Activated gamma-delta T cell (primary cell): Measurements from ENCODE around the gene ABCC3.

Source experiments
- DNase-seq: peaks from one replicate; lab custom pipeline; 2025; lab: John Stamatoyannopoulos, UW

ABCC3 gene

GRCh38 chr17:50627036-50627781, 7.5 kb upstream of the ABCC3 start:
- no peak for DNase-seq

GRCh38 chr17:50627782-50628601, 6.7 kb upstream of the ABCC3 start:
- DNase-seq: no peak

DNA sequence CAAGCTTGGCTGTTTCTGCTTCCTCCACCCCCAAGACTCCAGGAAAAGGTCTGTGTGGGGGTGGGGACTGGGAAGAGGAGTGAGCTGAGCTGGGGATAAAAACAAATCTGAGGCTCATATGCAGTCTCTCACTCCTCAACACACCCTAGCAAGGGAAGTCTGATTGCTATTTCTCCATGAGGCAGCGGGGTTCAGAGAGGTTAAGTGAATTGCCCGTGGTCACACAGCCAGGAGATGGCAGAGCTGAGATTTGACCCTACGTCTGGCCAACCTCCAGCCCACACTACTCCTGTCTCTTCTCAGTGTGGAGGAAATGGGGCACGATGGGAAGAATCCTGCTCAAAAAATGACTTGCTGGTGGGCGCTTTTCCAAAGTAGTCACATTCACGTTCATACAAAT, 4.8 kb upstream of the ABCC3 start:
- DNase-seq: no peak

GRCh38 chr17:50630524-50631194, 4.0 kb upstream of the ABCC3 start:
- no peak for DNase-seq

DNA sequence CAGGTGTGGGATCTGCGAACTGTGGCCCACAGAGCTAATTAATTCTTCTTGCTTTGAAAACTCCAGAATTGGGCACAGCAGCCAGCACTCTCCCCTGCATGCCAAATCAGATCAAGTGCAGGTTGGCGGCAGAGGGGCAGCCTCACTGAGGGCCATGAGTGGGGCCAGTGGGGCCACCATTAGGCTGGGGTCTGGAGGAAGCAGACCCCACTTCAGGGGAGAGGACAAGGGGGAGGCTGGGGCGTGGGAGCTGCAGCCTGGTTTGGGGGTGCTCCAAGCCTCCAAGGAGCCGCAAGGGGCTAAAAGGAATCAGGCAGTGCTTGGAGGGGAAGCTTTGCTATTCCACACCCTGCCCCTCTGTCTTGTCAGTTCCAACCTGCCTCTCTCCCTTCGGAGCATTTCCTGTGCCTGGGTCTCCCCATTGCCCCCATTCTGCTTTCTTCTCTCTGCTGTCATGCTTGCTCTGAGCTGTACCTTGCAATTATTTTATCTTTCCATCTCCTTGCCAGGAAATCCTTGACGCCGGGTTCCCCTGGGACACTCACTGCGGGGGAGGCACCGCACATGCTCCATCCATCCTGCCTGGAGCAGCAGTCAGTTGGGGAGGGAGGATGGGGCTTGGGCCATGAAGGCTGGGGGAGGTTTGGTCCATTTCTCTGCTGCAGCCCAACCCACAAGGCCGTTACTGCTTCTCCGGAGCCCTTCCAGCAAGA, 3.3 kb upstream of the ABCC3 start:
- DNase-seq: no peak

DNA sequence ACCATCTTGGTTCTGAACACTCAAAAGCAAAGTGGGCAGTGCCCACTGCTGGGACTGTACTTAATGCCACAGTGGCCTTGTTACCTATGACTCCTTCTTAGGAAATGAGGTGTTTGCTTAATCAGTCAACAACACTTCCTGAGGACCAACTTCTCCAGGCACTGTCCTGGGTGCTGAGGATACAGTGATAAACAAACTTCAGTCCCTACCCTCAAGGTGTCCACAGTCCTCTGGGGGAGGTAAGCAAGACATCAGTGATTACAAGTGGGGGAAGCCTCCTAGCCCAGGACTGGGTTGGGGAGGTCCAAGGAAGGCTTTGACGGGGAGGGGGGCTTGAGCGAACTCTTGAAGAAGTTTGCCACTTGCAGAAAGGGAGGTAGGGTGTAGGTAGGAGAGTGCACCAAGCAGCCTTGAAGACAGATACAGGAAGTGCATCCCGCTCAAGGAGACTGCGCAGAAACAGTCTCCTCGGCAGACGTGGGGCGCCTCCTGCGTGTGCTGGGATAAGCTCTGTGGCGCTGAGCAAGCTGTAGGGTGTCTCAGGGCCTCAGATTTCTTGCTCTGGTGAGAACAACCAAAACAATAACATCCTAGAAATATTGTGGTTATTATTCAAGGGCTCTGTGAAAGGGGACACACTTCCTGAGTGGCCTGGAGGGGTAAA, 2.6 kb upstream of the ABCC3 start:
- no peak for DNase-seq

- no peak for DNase-seq
Measured at GRCh38 chr17:50632637-50633036, 2.0 kb upstream of the ABCC3 start.

- no peak for DNase-seq
Measured at GRCh38 chr17:50633683-50634082, 998 bp upstream of the ABCC3 start.

GRCh38 chr17:50634915-50635731, 442 bp downstream of the ABCC3 start:
- DNase-seq: no peak

GRCh38 chr17:50635732-50635981, 976 bp downstream of the ABCC3 start:
- no peak for DNase-seq

GRCh38 chr17:50635982-50636803, 1.5 kb downstream of the ABCC3 start:
- DNase-seq: no peak

DNA sequence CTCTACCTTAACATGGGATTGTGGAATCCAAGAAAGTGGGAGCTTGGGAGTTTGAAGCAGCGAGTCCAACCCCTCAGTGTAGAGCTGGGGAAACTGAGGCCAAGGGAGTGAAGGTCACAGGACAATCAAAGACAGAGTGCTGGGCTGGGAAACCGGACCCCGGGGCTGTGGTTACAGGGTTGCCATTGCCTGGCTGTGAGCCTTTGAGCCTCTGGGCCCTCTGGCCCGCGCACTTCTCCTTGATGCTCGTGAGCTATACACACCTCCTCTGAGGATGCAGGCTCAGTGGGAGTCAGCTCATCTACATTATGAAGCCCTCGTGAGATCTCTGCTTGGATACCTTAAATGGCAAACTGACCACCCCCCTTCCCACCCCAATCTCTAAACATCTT, 2.1 kb downstream of the ABCC3 start:
- DNase-seq: no peak

DNA sequence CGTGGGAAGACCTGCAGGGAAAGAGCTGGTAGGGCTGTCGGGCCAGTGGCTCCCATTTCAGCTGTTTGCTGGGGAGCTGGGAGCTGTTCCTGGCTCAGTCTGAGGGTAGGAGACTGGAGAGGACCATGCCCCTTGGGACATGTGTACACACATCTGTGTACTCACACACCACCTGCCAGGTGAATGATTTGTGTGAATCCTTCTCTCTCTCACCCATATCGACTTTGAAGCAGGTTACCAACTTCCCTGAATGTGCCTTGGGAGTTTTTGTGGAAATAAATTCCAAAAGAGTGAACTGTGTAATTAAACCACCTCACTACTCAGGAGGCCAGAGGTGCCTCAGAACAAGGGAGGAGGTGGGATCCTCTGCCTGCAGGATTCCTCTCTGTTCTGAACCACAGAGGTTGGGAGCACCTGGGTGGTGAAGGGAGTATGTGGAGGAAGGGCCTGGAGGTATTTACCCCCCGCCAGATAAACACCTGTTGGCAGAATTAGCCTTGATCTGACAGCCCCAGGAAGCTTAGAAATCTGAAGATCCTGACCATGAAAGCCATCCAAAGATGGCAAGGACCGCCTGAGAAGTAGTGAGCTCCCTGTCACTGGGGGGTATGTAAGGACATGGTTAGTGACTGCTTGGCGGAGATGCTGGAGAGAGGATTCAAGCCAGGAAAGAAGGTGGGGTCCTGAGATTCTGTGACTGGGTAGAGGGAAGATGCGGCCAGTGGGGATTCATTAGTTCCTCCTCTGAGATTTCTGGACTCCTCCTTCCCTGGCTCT, 3.3 kb downstream of the ABCC3 start:
- DNase-seq: no peak

DNA sequence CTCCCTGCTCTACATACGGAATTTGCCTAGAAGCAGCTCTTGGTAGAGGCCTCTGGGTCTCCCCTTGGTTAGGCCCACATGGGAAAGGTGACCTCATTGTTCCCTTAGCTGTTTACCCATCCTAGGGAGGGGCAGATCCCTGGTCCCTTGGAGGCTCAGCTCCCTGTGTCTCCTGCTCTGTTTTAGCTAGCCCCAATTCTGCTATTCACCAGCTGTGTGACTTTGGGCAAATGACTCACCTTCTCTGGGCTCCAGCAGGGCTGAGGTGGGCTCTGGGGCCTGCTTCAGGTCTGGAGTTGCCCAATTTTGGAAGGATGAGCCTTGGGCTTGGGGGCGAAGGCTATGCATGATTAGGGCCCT, 3.9 kb downstream of the ABCC3 start:
- no peak for DNase-seq

DNA sequence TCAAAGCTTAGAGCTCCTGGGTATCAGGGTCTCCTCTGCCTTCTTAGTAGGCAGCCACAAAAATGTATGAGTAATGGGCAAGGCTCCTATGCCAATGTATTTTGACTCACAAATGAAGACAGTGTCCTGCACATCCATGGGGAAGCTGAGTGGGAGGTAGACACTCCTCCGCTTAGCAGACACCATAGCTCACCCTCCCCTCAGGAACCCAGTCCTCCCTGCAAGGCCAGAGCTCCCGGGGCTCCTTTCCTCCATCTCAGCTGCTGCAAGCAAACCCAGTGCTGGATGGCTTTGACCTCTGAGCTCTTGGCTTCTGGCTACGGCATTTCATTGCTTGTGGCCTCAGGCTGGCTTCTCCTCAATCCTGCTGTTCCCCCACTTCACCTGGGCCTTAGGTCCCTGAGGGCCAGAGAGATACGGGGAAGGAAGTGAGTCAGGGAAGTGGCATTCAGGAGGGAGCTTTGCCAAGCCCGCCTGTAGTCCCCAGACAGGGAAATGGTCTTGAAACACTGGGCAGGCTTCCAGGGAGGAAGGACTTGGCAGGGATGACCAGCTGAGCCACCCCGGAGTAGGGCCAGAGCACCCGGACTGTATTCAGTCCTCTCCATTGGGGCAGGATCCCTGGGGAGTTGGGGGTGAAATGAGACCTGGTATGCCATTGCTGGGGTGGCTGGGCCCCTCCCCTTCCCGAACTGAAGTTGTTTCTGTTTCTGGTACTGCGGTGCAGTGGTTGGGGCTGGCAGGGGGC, 4.5 kb downstream of the ABCC3 start:
- no peak for DNase-seq

DNA sequence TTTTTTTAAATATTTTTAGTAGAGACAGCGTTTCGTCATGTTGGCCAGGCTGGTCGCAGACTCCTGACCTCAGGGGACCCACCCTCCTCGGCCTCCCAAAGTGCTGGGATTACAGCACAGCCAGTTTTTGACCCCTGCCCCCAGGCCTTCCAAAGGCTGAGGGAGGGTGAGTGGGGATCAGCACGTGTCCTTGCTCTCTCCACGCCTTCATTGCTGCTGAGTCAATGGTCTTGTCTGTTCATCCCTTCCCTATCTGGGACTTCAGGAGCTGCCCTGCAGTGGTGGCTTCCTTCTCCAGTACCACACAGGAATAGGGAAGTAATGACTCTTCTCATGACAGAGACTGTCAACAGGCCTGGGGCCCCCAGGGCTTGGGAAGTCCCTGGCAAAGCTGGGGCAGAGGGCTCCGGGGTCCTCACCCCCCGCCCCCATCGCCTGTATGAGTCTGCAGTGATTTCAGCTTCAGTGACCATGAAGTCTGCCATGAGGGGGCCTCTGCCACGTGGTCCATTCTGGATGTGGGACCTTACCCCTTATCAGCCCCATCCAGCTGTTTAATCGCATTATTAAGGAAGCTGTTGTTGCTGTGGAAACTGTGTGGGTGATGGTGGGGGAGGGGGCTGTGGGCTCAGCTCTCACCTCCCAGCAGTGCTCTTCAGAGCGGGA, 6.1 kb downstream of the ABCC3 start:
- no peak for DNase-seq

GRCh38 chr17:50641357-50641756, 6.7 kb downstream of the ABCC3 start:
- DNase-seq: no peak

- no peak for DNase-seq
Measured at GRCh38 chr17:50642071-50642721, 7.5 kb downstream of the ABCC3 start.
